NCI-H2107 (cell line): ENCODE results near the gene CCDC150.
"Not testable (repeated sequence)": the region's sequence is repeated elsewhere in the genome, so short reads cannot be mapped to it uniquely, and the experiment has no call there.

Experiments
- DNase-seq: peaks from one replicate; lab custom pipeline; 2025; lab: John Stamatoyannopoulos, UW

The CCDC150 gene

GRCh38 chr2:196712867-196713266 is 73.4 kb downstream of the CCDC150 start:
- no peak for DNase-seq

- no peak for DNase-seq
Observed at GRCh38 chr2:196718419-196719109, 79.0 kb downstream of the CCDC150 start.

- DNase-seq, result no peak
Observed at GRCh38 chr2:196719110-196719872, 79.8 kb downstream of the CCDC150 start.

GRCh38 chr2:196723571-196723970 is 84.1 kb downstream of the CCDC150 start:
- no peak for DNase-seq

GRCh38 chr2:196725218-196725617 is 85.7 kb downstream of the CCDC150 start:
- DNase-seq, result no peak

GRCh38 chr2:196725882-196726281 is 86.4 kb downstream of the CCDC150 start:
- no peak for DNase-seq

- DNase-seq, result no peak
Observed at GRCh38 chr2:196729418-196729817, 89.9 kb downstream of the CCDC150 start.

GRCh38 chr2:196736646-196737045 is 97.1 kb downstream of the CCDC150 start:
- DNase-seq, result not testable (repeated sequence)

GRCh38 chr2:196737046-196737445 is 97.5 kb downstream of the CCDC150 start:
- no peak for DNase-seq

- no peak for DNase-seq
Observed at GRCh38 chr2:196739031-196739430, 99.5 kb downstream of the CCDC150 start.

GRCh38 chr2:196742216-196742615 is 102.7 kb downstream of the CCDC150 start:
- DNase-seq, result no peak

- DNase-seq, result no peak
Observed at GRCh38 chr2:196742685-196743084, 103.2 kb downstream of the CCDC150 start.

GRCh38 chr2:196743165-196743564 is 103.7 kb downstream of the CCDC150 start:
- no peak for DNase-seq

- DNase-seq, result no peak
Observed at GRCh38 chr2:196745711-196746110, 106.2 kb downstream of the CCDC150 start.

GRCh38 chr2:196747400-196747799 is 107.9 kb downstream of the CCDC150 start:
- no peak for DNase-seq

GRCh38 chr2:196748123-196748522 is 108.6 kb downstream of the CCDC150 start:
- no peak for DNase-seq

GRCh38 chr2:196750291-196750923 is 110.9 kb downstream of the CCDC150 start:
- DNase-seq, result no peak

- DNase-seq, result peak; percentile 13
Observed at GRCh38 chr2:196750977-196751631, 111.6 kb downstream of the CCDC150 start.

- no peak for DNase-seq
Observed at GRCh38 chr2:196758474-196759377, 119.2 kb downstream of the CCDC150 start.

GRCh38 chr2:196759378-196759706 is 119.8 kb downstream of the CCDC150 start:
- DNase-seq, result no peak

- no peak for DNase-seq
Observed at GRCh38 chr2:196767101-196767500, 127.6 kb downstream of the CCDC150 start.
